ENCODE data around the gene SUGCT. TPM values are rescaled to one million over a fixed set of nuclear protein-coding genes. Genes with fewer than 3 reads are reported as not detected.
"Not testable (repeated sequence)": the region's sequence is repeated elsewhere in the genome, so short reads cannot be mapped to it uniquely, and the experiment has no call there.

SUGCT gene
- total RNA-seq, 4 donors from 2014 or later, result 0.83 to 7.1 (median 3.2) TPM

DNA sequence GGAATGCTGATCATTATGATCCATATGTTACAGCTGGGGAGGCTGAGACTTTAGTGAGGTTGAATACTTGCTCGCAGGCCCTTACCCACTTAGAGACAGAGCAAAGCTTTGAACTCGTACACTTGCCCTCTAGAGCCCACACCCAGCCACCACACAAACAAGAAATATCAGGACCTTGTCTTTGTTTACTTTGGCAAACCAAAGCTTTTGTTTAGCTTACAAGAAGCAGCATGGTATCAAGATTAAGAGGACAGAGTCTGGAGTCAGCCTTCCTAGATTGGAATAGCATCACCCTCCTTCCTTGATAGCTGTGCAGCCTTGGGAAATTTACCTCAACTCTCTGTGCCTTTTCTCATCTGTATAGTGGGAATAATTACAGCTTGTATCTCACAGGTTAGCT is 477.5 kb downstream of the SUGCT start:
- Histone ChIP-seq H3K27me3 (no peaks in the 10 kb centered on the region), H3K9me3 (no peaks in the 10 kb centered on the region), H3K4me3 (no peak overlapping the region), H3K4me1 (no peaks in the 10 kb centered on the region), H3K27ac (no peak overlapping the region), H3K36me3 (no peaks in the 10 kb centered on the region)
- TF ChIP-seq, protein P1, sequence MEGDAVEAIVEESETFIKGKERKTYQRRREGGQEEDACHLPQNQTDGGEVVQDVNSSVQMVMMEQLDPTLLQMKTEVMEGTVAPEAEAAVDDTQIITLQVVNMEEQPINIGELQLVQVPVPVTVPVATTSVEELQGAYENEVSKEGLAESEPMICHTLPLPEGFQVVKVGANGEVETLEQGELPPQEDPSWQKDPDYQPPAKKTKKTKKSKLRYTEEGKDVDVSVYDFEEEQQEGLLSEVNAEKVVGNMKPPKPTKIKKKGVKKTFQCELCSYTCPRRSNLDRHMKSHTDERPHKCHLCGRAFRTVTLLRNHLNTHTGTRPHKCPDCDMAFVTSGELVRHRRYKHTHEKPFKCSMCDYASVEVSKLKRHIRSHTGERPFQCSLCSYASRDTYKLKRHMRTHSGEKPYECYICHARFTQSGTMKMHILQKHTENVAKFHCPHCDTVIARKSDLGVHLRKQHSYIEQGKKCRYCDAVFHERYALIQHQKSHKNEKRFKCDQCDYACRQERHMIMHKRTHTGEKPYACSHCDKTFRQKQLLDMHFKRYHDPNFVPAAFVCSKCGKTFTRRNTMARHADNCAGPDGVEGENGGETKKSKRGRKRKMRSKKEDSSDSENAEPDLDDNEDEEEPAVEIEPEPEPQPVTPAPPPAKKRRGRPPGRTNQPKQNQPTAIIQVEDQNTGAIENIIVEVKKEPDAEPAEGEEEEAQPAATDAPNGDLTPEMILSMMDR (IDR thresholded peaks at IDR 0.05), result no peak
- no peak for TF ChIP-seq POLR2A (IDR thresholded peaks at IDR 0.05)
- no peak for DNase-seq
- intact Hi-C loops (cut with DNase I), result no loop called here
- WGBS, 2 donors, result 78 to 81% methylated on average over 2 of the region's 2 CpGs

DNA sequence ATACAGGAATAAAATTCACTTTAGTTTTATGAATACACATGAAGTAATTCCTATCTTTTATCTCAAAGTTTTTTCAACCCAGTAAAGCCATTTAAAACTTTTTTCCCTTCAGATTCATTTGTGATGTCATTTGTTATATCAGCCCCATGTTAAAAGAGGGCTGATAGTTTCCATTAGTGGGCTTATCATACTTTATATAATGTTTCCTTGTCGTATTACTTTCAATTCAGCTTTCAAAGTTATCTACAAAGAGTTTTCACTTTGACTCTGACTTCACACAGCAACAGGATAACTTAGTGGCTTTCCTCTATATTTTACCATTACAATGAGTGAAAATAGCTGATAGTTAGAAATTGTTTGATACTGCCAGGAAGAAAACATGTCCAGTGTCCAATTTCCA is 484.8 kb downstream of the SUGCT start:
- DNase-seq, result no peak
- WGBS, 2 donors, result 64 to 83% methylated on average over 1 of the region's 1 CpG
- intact Hi-C loops (cut with DNase I), result no loop called here
- TF ChIP-seq, protein P1 (IDR thresholded peaks at IDR 0.05), result no peak
- TF ChIP-seq POLR2A (IDR thresholded peaks at IDR 0.05), result no peak
- H3K4me3 ChIP-seq, result no peak overlapping the region
- no peaks in the 10 kb centered on the region for H3K36me3 ChIP-seq
- no peak overlapping the region for H3K27ac ChIP-seq
- no peaks in the 10 kb centered on the region for H3K4me1 ChIP-seq
- H3K27me3 ChIP-seq, result no peaks in the 10 kb centered on the region
- no peaks in the 10 kb centered on the region for H3K9me3 ChIP-seq

DNA sequence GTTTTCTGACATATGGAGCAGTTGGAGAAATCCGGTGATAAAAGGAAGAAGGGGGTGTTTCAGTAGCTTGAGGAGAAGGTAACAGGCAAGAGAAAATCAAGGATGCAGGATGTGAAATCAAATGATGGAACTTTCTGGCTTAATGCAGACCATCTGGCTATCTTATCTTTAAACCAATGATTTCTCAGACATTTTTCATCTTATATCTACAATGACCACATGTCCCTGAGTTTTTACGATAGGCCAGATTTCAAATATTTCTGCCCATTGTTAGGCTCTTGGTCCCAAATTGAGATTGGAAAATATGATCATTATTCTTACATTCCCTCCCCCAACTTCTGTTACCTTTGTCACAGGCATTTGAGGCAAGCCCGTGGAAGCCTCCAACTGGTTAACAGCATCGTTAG is 486.8 kb downstream of the SUGCT start:
- no peak for DNase-seq
- H3K9me3 ChIP-seq, result no peaks in the 10 kb centered on the region
- TF ChIP-seq, protein P1 (IDR thresholded peaks at IDR 0.05), result no peak
- TF ChIP-seq POLR2A (IDR thresholded peaks at IDR 0.05), result no peak
- H3K4me3 ChIP-seq, result no peak overlapping the region
- H3K27me3 ChIP-seq, result no peaks in the 10 kb centered on the region
- intact Hi-C loops (cut with DNase I), result no loop called here
- H3K36me3 ChIP-seq, result no peaks in the 10 kb centered on the region
- H3K4me1 ChIP-seq, result no peaks in the 10 kb centered on the region
- 66 to 92% methylated on average over 4 of the region's 4 CpGs for WGBS, 2 donors
- no peak overlapping the region for H3K27ac ChIP-seq

DNA sequence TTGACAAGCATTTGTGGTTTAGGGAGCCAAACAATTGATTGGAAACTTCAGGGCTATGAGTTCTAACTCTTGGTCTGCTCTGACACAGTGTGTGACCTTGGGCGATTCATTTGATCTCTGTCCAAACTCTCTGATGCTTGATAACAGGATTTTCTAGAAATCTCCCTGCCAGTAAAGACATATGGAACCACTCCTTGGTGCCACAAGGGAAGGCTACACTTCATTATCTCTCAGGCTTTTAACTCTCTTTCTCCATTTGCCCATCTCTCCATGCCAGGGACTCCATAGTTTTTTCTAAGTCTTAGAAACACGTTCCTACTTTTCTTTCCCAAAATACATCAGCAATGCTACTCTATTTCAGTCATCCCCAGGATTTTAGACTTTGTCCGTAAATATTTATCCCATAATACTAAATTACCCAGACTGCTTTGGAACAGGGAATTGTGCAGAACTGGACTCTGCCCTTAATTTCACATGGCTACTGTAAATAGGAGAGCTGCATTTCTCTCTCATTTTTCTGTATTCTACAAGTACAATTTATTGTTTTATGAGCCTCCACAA is 488.2 kb downstream of the SUGCT start:
- Histone ChIP-seq H3K9me3 (no peaks in the 10 kb centered on the region), H3K36me3 (no peaks in the 10 kb centered on the region), H3K27ac (no peak overlapping the region), H3K4me1 (no peaks in the 10 kb centered on the region), H3K27me3 (no peaks in the 10 kb centered on the region), H3K4me3 (no peak overlapping the region)
- TF ChIP-seq, protein P1 (IDR thresholded peaks at IDR 0.05), result no peak
- no peak for TF ChIP-seq POLR2A (IDR thresholded peaks at IDR 0.05)
- 67 to 73% methylated on average over 3 of the region's 3 CpGs for WGBS, 2 donors
- intact Hi-C loops (cut with DNase I), result no loop called here
- no peak for DNase-seq

DNA sequence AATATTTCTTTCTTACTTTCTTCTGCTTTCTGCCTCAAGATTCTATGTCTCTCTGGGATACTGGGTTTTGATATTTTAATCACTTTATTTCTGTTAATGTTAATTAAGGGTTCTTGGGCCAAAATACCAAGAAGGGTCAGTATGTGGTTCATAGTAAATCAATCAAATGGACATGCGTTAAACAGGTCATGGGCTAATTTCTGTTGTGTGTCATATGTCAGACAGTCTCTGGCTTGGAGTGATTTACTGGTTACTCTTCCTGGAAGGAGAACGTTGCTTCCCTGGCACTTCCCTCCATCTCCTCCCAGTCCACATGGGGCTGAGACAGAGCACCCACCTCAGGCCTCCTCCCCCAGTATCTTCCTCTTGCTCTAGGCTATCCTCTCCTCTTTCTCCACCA is 489.1 kb downstream of the SUGCT start:
- 23 to 57% methylated on average over 1 to 2 of the region's 2 CpGs for WGBS, 2 donors
- no peak overlapping the region for H3K27ac ChIP-seq
- no peaks in the 10 kb centered on the region for H3K9me3 ChIP-seq
- no peak for TF ChIP-seq POLR2A (IDR thresholded peaks at IDR 0.05)
- TF ChIP-seq, protein P1 (IDR thresholded peaks at IDR 0.05), result no peak
- no peak overlapping the region for H3K4me3 ChIP-seq
- intact Hi-C loops (cut with DNase I), result no loop called here
- H3K27me3 ChIP-seq, result no peaks in the 10 kb centered on the region
- DNase-seq, result no peak
- H3K36me3 ChIP-seq, result no peaks in the 10 kb centered on the region
- no peaks in the 10 kb centered on the region for H3K4me1 ChIP-seq

DNA sequence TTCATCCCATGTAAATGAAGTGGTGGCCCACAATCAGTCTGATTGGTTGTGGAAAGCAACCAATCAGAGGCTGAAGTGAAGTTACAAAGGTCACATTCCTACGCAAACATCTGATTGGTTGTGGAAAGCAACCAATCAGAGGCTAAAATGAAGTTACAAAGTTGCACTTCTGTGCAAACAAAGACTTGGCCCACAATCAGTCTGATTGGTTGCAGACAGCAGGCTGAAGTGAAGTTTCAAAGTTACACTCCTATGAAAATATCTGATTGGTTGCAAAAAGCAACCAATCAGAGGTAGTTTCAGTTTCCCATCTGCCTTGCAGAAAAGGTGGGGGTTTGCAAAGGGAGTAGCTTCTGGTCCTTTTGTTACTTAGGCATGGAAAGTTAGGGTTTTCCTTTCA is 492.6 kb downstream of the SUGCT start:
- H3K9me3 ChIP-seq; H3K4me1 ChIP-seq; H3K4me3 ChIP-seq; H3K27me3 ChIP-seq; H3K36me3 ChIP-seq; DNase-seq; intact Hi-C loops (cut with DNase I); H3K27ac ChIP-seq: not testable (repeated sequence)
- WGBS, 2 donors, result 88 to 93% methylated on average over 1 of the region's 1 CpG
